Measurements from ENCODE around the gene SUSD4.

Gene SUSD4

GRCh38 chr1:223179280-223179679 lies 184.7 kb downstream of the SUSD4 start:
- Histone ChIP-seq H3K79me2 (ENCODE audit: insufficient read depth, low read length) (no peaks in the 10 kb centered on the region), H3K9me3 (ENCODE audit: low read length) (no peaks in the 10 kb centered on the region), H3K36me3 (ENCODE audit: insufficient read depth, low read length) (no peaks in the 10 kb centered on the region), H3K4me2 (ENCODE audit: low read length) (no peak overlapping the region), H3K27me3 (ENCODE audit: insufficient read depth, low read length) (no peaks in the 10 kb centered on the region), H3F3A (ENCODE audit: insufficient read depth, low read length) (no peaks in the 10 kb centered on the region), H3K4me1 (ENCODE audit: insufficient read depth, low read length, severe bottlenecking) (no peaks in the 10 kb centered on the region), H3K9me2 (ENCODE audit: low read depth, low read length) (no peaks in the 10 kb centered on the region), H2AFZ (ENCODE audit: low read length) (no peak overlapping the region), H3K4me3 (ENCODE audit: low read depth, low read length, poor library complexity, severe bottlenecking) (no peak overlapping the region), H3K9ac (ENCODE audit: low read length) (no peak overlapping the region), H4K20me1 (ENCODE audit: insufficient read depth, low read length) (no peaks in the 10 kb centered on the region), H3K27ac (ENCODE audit: low read depth, low read length, poor library complexity, severe bottlenecking) (no peak overlapping the region)
- TF ChIP-seq EZH2 (IDR thresholded peaks at IDR 0.05; ENCODE audit: borderline replicate concordance, low read length): no peak
- no peak for TF ChIP-seq CTCF (IDR thresholded peaks at IDR 0.05; ENCODE audit: low read length)

GRCh38 chr1:223177681-223178080 lies 186.3 kb downstream of the SUSD4 start:
- Histone ChIP-seq H3K79me2 (ENCODE audit: insufficient read depth, low read length) (no peaks in the 10 kb centered on the region), H3F3A (ENCODE audit: insufficient read depth, low read length) (no peaks in the 10 kb centered on the region), H3K27me3 (ENCODE audit: insufficient read depth, low read length) (no peaks in the 10 kb centered on the region), H3K36me3 (ENCODE audit: insufficient read depth, low read length) (no peaks in the 10 kb centered on the region), H3K9me3 (ENCODE audit: low read length) (no peaks in the 10 kb centered on the region), H2AFZ (ENCODE audit: low read length) (no peak overlapping the region), H4K20me1 (ENCODE audit: insufficient read depth, low read length) (no peaks in the 10 kb centered on the region), H3K4me2 (ENCODE audit: low read length) (no peak overlapping the region), H3K9ac (ENCODE audit: low read length) (no peak overlapping the region), H3K4me3 (ENCODE audit: low read depth, low read length, poor library complexity, severe bottlenecking) (no peak overlapping the region), H3K27ac (ENCODE audit: low read depth, low read length, poor library complexity, severe bottlenecking) (no peak overlapping the region), H3K4me1 (ENCODE audit: insufficient read depth, low read length, severe bottlenecking) (no peaks in the 10 kb centered on the region), H3K9me2 (ENCODE audit: low read depth, low read length) (no peaks in the 10 kb centered on the region)
- TF ChIP-seq EZH2 (IDR thresholded peaks at IDR 0.05; ENCODE audit: borderline replicate concordance, low read length) (no peak), CTCF (IDR thresholded peaks at IDR 0.05; ENCODE audit: low read length) (no peak)

GRCh38 chr1:223176437-223176836 lies 187.5 kb downstream of the SUSD4 start:
- H3F3A ChIP-seq (ENCODE audit: insufficient read depth, low read length): no peaks in the 10 kb centered on the region
- no peaks in the 10 kb centered on the region for H3K9me3 ChIP-seq (ENCODE audit: low read length)
- no peaks in the 10 kb centered on the region for H3K36me3 ChIP-seq (ENCODE audit: insufficient read depth, low read length)
- H3K9me2 ChIP-seq (ENCODE audit: low read depth, low read length): no peaks in the 10 kb centered on the region
- H3K27ac ChIP-seq (ENCODE audit: low read depth, low read length, poor library complexity, severe bottlenecking): no peak overlapping the region
- no peak overlapping the region for H3K9ac ChIP-seq (ENCODE audit: low read length)
- no peak overlapping the region for H3K4me2 ChIP-seq (ENCODE audit: low read length)
- no peak overlapping the region for H2AFZ ChIP-seq (ENCODE audit: low read length)
- no peak for TF ChIP-seq EZH2 (IDR thresholded peaks at IDR 0.05; ENCODE audit: borderline replicate concordance, low read length)
- TF ChIP-seq CTCF (IDR thresholded peaks at IDR 0.05; ENCODE audit: low read length): no peak
- no peaks in the 10 kb centered on the region for H3K4me1 ChIP-seq (ENCODE audit: insufficient read depth, low read length, severe bottlenecking)
- no peak overlapping the region for H3K4me3 ChIP-seq (ENCODE audit: low read depth, low read length, poor library complexity, severe bottlenecking)
- H3K79me2 ChIP-seq (ENCODE audit: insufficient read depth, low read length): no peaks in the 10 kb centered on the region
- H3K27me3 ChIP-seq (ENCODE audit: insufficient read depth, low read length): no peaks in the 10 kb centered on the region
- no peaks in the 10 kb centered on the region for H4K20me1 ChIP-seq (ENCODE audit: insufficient read depth, low read length)

All from OCI-LY1 (cell line).